Stimulated activated CD8-positive, alpha-beta memory T cell treated with anti-CD3 and anti-CD28 coated beads, Interleukin-7, amount 100 ng/mL, for 1 hour (primary cell): ENCODE measurements around the gene MAMDC4.
A peak's percentile ranks its signal among the peaks of the same experiment; 100 is the strongest.
"Not testable (repeated sequence)": the region's sequence is repeated elsewhere in the genome, so short reads cannot be mapped to it uniquely, and the experiment has no call there.

Experiments
- DNase-seq, 2 donors: peaks; one replicate each; pipeline ENCODE4 v3.0.0-alpha.2; 2020; ENCODE audit warnings: low read depth in 2 of 2

MAMDC4 gene

DNA sequence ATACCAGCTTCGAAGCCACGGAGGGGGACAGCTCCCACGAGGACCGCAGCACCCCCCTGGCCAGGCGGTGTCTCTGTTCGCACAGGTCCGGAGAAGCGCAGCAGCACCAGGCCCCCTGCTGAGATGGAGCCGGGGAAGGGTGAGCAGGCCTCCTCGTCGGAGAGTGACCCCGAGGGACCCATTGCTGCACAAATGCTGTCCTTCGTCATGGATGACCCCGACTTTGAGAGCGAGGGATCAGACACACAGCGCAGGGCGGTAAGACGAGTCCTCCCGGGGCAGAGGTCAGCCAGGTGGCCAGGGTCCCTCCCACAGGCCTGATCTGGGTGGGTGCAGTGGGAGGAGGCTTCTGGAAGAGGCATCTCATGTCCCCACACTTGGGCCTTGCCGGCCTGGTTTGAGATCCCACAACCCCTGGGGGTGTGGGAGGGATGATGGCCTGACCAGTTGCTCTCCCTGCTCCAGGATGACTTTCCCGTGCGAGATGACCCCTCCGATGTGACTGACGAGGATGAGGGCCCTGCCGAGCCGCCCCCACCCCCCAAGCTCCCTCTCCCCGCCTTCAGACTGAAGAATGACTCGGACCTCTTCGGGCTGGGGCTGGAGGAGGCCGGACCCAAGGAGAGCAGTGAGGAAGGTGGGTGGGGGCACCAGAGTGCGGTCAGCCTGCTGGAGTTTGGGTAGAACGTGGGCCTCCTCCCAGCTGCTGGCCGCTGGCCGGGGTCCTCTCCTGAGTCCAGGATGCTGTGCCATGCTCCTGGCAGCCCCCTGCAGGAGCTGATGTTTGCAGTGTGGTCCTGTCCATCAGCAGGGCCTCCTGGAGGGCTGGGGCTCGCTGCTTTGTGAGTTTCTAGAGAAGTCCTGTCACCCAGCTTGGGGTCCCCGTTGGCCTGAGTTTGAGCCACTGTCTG is 12.7 kb upstream of the MAMDC4 start:
- DNase-seq: no peak

DNA sequence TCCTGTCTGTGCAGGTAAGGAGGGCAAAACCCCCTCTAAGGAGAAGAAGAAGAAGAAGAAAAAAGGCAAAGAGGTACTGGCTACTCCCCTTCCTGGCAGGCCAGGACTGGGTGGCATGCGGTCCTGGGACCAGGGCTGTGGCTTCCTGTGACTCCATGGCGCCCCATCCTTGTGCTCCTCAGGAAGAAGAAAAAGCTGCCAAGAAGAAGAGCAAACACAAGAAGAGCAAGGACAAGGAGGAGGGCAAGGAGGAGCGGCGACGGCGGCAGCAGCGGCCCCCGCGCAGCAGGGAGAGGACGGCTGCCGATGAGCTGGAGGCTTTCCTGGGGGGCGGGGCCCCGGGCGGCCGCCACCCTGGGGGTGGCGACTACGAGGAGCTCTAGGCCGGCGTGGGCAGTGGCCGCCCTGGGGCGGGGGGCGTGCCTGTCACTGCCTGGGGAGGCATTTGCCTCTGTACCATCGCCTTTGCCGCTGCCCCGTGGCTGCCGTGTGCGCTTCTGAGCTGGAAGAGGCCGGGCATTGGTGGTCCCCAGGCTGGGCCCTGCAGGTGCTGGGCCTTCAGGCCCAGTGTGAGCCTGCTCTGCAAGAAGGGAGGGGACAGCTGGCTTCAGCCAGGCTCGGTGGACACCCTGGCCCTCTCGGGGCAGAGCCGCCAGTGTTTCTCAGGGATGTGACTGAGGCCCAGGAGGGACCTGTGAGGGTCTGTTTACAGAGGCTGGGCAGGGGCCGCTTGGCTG is 11.8 kb upstream of the MAMDC4 start:
- no peak for DNase-seq

DNA sequence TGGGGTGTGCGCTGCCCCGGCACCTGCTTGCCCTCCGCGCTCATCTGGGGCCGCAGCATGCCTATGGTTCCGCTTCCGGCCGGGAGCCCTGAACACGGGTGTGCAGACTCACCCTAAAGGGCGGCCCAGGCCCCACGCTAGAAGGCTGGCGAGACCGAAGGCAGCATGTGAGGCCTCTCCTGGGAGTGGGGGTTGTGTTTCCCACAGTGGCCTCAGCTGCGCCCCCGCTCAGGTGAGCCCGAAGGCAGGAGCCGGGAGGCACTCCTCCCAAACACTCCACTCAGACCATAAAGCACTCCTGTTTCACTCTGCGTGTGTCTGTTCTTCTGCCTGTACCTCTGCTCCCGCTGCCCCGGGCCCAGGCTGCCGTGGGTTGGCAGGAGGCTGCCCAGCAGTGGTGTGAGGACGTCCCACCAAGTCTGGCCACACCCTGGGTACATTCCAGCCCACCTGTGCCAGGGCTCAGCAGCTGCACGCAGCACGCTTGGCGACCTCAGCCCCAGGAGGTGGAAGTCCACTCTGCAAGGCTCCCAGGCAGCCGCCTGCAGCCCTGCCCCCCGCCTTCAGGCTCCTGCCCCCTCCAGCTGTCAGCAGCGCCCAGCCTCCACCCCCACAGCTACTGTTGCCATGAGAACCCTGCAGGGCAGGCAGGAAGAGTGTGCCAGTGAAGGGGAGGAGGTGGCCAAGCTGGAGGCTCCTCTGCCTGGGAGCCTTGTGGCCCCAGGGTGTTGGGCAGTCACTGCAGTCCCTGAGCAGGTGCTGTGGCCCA is 11.1 kb upstream of the MAMDC4 start:
- no peak for DNase-seq

DNA sequence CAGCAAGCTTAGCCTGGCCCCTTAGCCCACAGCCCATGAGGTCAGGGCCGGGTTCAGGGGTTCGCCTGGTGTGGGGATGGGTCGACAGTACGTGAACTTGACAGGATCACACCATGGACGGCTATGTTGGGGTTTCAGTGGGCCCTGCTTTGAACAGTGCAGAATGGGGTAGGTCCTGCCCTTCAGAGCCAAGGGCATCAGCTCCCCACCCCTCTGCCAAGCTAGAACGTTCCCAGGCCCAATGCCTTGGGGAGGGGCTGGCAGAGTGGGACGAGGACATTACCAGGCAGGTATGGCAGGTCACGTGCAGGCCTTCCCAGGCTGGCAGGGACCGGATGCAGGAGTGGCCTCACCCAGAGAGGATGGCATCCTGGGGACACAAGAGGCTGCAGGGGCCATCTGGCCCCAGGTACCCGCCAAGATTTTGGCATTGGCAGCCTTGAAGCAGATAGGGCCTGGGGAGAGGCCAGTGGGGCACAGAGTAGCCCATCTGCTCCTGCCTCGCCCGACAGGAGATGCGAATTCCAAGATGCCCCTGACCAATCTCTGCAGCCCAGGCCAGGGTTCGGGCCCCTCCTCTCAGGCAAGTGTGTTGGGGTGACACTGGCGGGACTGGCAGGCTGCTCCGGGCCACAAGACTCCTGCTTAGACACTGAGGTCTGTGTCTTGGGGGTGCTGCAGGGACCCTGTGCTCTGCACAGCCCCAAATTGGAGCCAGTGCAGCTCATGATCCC is 10.3 kb upstream of the MAMDC4 start:
- not testable (repeated sequence) for DNase-seq

DNA sequence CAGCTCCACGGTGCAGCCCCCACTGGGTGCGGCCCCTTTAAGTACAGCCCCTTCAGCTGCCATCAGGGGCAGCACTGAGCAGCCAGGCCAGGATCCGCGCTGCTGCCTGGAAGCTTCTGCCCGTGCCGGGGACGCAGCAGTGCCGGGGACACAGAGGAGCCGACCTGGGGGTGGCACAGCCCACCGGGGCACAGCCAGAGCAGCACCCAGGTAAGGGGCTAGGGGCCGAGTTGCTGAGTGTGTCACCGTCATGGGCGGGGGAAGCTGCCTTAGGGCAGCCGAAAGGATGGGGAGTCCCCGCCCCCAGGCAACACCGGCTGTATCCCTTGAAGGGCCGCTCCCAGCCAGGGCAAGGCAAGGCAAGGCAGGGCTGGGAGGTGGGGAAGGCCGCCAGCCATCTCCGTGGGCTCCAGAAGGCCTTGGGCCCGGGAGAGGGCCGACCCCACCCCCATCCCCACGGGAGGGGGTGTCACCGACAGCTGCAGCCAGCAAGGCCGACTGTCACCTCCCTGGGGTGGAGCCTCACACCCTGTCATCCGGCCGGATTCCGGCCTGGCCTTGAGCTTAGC is 9.7 kb upstream of the MAMDC4 start, which contains the start of gene AJM1:
TSS of gene AJM1 (plus strand) at position 99 of the 569 bp plus-strand sequence. CDS start 1,937 bp downstream, outside the sequence.
- DNase-seq: peak; percentile 43 to 55

DNA sequence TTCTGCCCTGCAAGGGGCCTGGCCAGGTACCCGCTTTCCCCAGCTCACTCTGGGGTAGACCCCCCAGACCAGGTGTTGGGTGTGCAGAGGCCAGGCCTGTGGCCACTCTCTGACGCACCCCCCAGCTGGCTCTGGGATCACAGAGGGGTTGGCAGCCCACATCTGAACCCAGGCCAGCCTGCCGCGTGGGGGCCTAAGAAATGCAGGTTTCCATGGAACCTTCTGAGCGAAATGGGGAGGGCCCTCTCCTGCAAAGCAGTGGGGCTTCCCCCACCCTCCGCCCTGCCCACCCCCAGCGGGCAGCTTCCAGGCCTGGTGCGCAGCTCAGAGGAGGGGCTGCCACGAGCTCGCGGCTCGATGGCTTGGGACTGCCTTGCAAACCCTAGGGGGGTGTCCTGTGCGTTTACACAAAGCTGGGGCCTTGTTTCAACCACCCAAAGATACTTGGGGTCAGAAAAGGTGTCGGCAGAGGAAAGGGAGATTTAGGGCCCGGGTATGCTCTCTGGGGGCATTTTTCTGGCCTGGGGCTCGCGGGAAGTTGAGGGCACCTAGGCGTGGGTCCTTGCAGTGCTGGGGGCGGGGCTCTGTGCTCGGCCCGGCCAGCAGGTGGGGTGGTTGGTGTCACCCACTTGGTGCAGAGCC is 8.9 kb upstream of the MAMDC4 start:
- DNase-seq: not testable (repeated sequence)

DNA sequence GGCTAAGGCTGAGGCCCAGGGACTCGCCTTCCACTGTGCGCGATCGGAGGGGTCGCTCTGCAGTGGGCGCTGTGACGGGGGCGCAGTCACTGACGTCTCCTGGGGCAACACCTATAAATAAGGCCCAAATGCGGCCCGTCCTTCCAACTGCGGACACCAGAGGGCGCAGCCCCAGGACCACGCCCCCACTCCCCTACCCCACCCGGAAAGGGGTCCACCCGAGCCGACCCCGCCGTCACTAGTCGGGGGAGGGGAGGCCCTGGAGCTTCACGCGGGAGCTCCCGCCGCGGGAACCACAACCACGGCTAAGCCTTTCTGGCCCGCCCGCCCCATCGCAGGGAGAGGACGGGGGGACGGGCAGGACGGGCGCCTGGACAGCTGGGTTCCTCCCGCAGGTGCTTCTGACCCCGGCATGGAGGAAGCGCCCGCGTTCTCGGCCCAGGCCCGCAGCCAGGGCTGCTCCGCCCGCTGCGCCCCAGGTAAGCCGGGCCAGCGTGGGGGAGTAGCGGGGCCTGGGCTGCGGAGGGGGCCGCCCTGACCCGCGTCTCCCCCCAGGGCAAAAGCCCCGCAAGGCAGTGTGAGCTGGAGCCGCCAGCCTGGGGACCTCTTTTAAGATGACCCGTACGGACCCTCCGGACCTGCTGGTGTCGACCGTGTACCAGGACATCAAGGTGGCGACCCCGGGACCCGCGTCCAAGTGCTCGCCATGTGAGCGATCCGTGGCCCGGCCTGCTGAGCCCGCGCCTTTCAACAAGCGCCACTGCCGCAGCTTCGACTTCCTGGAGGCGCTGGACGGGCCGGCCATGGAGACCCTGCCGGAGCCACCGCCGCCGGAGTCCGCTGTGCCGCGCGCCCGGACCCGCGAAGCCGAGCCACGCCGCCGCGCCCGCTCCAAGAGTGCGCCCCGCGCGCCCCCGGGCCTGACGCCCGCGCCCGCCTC is 8.1 kb upstream of the MAMDC4 start:
- DNase-seq: peak in 1 of 2 donors; percentile 52

DNA sequence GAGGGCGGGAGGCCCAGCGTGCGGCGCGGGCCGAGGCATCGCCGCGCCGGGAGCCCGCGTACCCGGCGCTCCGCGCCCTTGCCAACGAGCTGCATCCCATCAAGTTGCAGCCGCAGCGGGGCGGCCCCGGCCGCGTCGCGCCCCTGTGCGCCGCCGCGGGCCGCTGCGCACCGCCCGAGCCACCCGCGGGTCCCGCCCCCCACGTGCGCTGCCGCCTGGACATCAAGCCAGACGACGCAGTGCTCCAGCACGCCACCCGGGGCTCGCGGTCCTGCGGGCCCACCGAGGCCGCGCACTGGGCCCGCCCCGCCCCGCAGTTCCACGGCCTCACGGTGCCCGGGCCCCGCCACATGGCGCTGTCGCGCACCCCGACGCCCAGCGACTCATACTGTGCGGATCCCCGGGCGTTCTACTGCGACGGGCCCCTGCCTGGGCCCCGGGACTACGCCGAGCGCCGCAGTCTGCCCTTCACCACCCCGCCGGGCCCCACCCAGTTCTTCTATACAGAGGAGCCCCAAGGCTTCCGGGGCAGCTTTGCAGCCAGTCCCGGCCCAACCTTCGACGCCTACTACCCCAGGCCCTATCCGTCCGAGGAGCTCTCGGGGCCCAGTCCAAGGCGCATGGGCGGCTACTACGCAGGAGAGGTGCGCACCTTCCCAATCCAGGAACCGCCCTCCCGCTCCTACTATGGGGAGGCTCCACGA is 7.2 kb upstream of the MAMDC4 start:
- no peak for DNase-seq

DNA sequence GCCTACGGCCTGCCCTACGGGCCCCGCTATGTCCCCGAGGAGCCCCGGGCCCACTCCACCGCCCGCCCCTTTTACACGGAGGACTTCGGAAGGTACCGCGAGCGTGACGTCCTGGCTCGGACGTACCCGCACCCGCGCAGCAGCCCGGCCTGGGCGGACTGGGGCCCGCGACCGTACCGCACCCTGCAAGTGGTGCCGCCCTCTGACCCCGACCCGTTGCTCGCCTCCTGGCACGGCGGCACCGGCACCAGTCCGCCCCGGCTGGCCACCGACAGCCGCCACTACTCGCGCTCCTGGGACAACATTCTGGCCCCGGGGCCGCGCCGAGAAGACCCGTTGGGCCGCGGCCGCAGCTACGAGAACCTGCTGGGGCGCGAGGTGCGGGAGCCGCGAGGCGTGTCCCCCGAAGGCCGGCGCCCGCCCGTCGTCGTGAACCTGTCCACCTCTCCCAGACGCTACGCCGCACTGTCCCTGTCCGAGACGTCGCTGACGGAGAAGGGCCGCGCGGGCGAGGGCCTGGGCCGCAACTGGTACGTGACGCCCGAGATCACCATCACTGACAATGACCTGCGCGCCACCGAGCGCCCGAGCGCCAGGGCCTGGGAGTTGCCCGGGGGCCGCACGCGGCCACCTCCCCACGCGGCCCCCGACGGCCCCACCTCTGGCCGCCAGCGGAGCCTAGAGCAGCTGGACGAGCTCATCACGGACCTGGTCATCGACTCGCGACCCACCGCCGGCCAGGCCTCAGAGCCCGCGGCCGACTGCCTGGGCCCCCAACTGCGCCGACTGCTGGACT is 6.5 kb upstream of the MAMDC4 start:
- no peak for DNase-seq

DNA sequence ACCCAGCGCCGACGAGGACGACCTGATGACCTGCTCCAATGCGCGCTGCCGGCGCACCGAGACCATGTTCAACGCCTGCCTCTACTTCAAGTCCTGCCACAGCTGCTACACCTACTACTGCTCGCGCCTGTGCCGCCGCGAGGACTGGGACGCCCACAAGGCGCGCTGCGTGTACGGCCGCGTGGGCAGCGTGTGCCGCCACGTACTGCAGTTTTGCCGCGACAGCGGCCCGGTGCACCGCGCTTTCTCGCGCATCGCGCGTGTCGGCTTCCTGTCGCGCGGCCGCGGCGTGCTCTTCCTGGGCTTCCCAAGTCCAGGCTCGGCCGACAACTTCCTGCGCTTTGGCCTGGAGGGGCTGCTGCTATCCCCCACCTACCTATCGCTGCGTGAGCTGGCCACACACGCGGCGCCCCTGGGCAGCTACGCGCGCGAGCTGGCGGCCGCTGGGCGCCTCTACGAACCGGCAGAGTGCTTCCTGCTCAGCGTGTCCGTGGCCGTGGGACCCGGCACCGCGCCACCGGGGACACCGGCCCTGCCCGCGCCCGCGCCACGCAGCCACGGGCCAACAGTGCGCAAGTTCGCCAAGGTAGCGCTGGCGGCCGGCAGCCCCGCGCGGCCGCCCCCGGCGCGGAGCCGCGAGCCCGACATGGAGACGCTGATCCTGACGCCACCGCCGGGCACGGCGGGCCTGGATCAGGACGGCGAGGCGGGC is 5.6 kb upstream of the MAMDC4 start:
- no peak for DNase-seq

DNA sequence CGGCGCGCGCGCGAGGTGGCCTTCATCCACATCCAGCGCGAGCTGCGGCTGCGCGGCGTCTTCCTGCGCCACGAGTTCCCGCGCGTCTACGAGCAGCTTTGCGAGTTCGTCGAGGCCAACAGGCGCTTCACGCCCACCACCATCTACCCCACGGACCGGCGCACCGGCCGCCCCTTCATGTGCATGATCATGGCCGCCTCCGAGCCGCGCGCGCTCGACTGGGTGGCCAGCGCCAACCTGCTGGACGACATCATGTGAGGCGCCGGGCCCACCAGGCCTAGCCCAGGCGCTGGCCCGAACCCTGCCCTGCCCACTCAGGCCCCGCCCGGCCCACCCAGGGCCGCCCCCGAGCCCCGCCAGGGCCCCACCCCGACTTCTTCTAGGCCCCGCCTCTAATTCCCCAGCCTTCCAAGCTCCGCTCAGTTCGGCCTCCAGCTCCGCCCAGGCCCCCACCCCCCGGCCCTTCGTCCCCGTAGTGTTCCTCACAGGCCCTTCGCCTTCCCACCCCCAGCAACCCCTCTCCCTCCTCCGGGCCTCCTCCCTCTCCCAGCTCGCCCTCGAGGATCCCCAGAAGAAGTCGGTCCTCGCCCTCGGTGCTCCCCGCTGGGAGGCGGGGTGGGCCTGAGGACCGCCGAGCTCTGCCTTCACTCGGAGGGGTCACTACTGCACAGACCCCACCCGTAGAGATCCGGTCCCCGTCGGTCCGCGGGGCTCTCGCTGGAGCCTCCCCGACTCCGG is 4.9 kb upstream of the MAMDC4 start:
- no peak for DNase-seq

DNA sequence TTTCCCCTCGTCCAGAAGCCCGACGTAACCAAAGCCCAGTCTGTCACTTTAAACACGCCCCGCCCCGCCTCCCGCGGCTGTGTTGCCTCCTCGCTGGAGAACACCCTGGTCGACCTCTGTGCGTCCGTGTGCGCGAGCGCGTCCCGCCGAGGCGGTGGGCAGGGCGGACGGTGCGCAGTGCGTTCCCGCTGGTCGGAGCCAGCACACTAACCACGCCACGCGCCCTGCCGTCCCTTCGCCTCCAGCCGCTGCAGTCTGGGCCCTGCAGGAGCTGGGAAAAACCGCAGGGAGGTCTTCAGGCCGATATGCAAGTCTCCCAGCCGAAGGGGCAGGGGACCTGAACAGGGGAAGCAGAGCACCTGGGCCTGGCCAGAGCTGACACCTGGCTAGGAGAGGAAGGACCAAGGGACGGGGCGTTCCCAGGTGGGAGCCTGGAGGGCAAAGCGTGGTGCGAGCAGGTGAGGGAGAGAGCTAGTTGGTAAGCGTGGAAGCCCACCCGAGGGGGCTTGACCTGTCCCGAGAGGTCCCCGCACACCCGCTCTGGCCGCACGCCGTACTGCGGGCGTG is 4.2 kb upstream of the MAMDC4 start:
- peak in 1 of 2 donors; percentile 44 for DNase-seq

DNA sequence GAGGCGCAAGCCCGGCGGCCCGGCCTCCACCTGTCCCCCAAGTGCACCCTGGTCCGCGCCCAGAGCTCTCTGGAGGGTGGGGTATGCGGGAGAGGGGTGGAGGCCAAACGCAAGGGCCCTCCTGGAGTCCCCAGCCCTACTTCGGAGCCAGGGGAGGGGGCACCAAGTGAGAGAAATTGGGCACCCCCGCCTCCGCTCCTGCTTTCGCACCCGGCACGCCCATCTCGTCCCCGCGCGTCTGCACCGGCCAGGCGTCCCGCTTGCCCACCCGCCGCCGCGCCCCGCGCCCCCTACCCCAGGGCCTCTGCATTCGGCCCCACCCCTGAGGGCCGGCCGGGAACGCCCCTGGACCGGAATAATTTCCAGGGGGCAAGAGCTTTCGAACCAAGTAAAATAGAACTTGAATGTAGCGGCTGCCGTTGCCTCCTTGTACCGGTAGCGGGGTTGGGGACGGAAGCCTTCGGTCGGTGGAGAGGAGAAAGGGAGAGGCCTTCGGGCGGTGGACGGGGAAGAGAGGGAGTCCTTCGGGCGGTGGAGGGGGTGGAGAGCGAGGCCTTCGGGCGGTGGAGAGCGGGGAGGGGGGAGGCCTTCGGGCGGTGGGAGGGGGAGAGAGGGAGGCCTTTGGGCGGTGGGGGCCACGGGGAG is 3.6 kb upstream of the MAMDC4 start:
- DNase-seq: no peak

DNA sequence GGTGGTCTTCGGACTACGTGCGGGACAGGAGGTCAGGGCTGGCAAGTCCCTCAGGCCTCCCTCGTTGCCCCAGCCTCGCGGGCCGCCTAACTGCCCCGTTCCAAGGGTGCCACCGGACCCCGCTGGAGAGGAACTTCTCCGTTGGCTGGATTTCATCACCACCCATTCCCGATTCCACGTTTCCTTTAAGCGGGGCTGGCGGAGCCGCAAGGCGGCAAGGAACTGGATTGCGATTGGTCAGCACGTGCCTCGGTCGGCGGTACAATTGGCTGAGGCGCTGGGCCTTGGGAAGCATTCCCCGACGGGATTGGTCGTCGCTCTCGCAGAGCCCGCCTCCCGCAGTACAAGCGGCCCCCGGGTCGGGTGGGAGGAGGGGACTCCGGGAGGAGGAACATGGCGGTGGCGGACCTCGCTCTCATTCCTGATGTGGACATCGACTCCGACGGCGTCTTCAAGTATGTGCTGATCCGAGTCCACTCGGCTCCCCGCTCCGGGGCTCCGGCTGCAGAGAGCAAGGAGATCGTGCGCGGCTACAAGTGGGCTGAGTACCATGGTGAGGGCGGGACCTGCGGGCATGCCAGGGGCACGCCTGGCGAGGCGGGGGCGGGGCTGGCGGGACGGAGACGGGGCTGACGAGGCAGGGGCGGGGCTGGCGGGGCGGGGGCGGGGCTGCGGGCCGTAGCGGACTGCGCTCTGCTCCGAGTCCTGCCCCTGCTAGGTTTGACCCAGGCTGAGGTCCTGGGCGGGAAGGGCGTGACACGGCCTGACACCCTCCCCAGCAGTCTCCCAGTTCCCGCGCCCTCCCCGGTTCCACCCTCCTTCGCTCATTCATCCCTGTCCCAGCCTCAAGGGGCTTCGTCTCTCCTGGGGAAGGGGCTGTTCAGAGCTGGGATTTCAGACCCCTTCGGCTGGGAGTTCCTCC is 2.8 kb upstream of the MAMDC4 start, which contains the start of gene PHPT1:
TSS of gene PHPT1 (plus strand) at position 372 of the 922 bp plus-strand sequence. CDS start at position 394, 22 bp downstream.
- peak; percentile 87 to 88 for DNase-seq
